Activated CD4-positive, alpha-beta T cell treated with anti-CD3 and anti-CD28 coated beads for 36 hours (primary cell): ENCODE data around the gene MTRFR. TPM values are rescaled to one million over a fixed set of nuclear protein-coding genes. Genes with fewer than 3 reads are reported as not detected.

Experiments
- ATAC-seq: fragments of 200-7000 bp; cut with Tn5 transposase; one replicate; pipeline ENCODE4 v1.10.0; 2021; ENCODE audit warnings: mild to moderate bottlenecking, moderate library complexity
- CTCF ChIA-PET: fragments of 350-600 bp; sonication (Branson Sonifier 250); formaldehyde crosslinking; loops from one replicate; lab custom pipeline; 2021; ENCODE audit warnings: antibody characterized with exemption; lab: Charles Lee
- POLR2A ChIA-PET: fragments of 350-600 bp; sonication (Branson Sonifier 250); formaldehyde crosslinking; loops from one replicate; lab custom pipeline; 2021; ENCODE audit warnings: antibody characterized with exemption, inconsistent platforms; lab: Charles Lee
- DNase-seq: peaks from one replicate; pipeline ENCODE4 v3.0.0-alpha.2; 2020
- H3K27ac Mint-ChIP-seq: one replicate; pipeline ENCODE4 v1.8.0; 2021; ENCODE audit warnings: mixed read lengths
- H3K27me3 Mint-ChIP-seq: one replicate; pipeline ENCODE4 v1.8.0; 2021; ENCODE audit warnings: mixed read lengths
- H3K36me3 Mint-ChIP-seq: one replicate; pipeline ENCODE4 v1.8.0; 2021; ENCODE audit warnings: low read depth, mixed read lengths
- H3K4me1 Mint-ChIP-seq: one replicate; pipeline ENCODE4 v1.8.0; 2021; ENCODE audit warnings: mixed read lengths
- H3K4me3 Mint-ChIP-seq: one replicate; pipeline ENCODE4 v1.8.0; 2021; ENCODE audit warnings: mild to moderate bottlenecking, moderate library complexity, mixed read lengths
- H3K9me3 Mint-ChIP-seq: one replicate; pipeline ENCODE4 v1.8.0; 2021; ENCODE audit warnings: low read depth, mixed read lengths
- intact Hi-C, 2 experiments: fragments of 100-400 bp; cut with DNase I in 1 of 2; cut with micrococcal nuclease in 1 of 2; formaldehyde crosslinking; loops; one replicate each; pipeline versions ENCODE4 v1.14.2 to v1.15.1; 2022 to 2024; cut with DNase I, micrococcal nuclease
- total RNA-seq, 2 experiments: library from RNA; stranded (reverse); gene quantifications; one replicate each; pipeline ENCODE4 v1.2.3, GENCODE V29; 2021

The MTRFR gene
- total RNA-seq, 2 experiments from 2014 or later, result 31.1 to 34.7 TPM

DNA sequence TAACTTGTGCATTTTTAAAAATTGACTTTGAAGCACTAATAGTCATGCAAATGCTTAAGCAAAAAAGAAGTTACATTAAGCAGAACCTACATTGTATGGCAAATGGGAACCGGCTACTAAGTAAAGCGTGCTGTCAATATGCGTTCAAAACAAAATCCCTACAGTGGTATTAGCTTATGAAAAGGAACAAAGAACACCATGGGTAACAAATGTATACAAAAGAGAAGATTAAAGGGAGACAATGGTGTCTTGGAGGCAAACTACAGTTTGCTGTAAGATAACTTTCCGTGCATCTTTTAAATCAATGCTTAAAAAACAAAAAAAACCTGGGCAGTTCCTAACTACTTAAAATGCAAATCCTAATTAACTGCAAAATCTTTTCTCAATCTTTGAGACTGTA is 28.0 kb downstream of the MTRFR start:
- no peaks in the 10 kb centered on the region for H3K27me3 Mint-ChIP-seq
- no peak overlapping the region for H3K4me3 Mint-ChIP-seq
- peaks cover 10% of the 10 kb centered on the region for H3K4me1 Mint-ChIP-seq
- H3K36me3 Mint-ChIP-seq, result peaks cover 28% of the 10 kb centered on the region
- ChIA-PET CTCF (interaction anchor here (1.3 kb wide), 1 partner anchor 22 kb away, joined by 3 read pairs; no protein-coding TSS in a partner anchor), POLR2A (no interaction called here)
- H3K9me3 Mint-ChIP-seq, result no peaks in the 10 kb centered on the region
- ATAC-seq (no peak), DNase-seq (no peak)
- H3K27ac Mint-ChIP-seq, result no peak overlapping the region
- intact Hi-C loops, result no loop called here

DNA sequence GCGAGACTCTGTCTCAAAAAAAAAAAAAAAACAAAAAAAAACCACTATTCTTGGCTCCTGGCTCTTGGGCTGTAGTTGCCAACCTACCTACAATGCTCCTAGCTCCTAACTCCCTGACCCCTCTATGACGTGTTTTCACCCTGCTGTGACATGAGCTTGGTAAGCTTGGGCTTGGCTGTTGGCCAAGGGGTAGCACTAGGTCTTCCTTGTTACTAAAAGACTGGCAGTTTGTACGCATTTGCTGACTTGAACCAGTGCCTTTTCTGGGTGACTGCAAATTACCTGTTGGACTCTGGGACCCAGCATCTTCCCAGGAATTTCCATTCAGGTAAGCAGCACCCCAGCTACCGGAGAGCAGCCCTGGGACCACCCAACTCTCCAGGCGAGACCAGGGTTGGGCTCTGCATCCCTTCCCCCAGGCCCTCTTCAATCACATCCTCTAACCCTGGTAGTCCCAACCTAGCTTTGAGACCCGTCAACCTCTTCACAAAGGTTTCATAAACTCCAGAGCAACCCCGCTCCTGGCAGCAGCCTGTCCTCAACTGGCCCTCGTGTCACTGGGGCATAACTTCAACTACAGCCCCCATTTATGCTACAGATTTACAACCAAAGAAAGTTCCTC is 30.1 kb downstream of the MTRFR start:
- Mint-ChIP-seq H3K27ac (no peak overlapping the region), H3K9me3 (no peaks in the 10 kb centered on the region), H3K4me3 (no peak overlapping the region), H3K36me3 (peaks cover 18% of the 10 kb centered on the region), H3K27me3 (no peaks in the 10 kb centered on the region), H3K4me1 (peaks cover 12% of the 10 kb centered on the region)
- DNase-seq (no peak), ATAC-seq (no peak)
- POLR2A ChIA-PET, result no interaction called here
- intact Hi-C loops, result no loop called here
- CTCF ChIA-PET, result interaction anchor here (0.7 kb wide), 1 partner anchor 40 kb away, joined by 7 read pairs; no protein-coding TSS in a partner anchor

DNA sequence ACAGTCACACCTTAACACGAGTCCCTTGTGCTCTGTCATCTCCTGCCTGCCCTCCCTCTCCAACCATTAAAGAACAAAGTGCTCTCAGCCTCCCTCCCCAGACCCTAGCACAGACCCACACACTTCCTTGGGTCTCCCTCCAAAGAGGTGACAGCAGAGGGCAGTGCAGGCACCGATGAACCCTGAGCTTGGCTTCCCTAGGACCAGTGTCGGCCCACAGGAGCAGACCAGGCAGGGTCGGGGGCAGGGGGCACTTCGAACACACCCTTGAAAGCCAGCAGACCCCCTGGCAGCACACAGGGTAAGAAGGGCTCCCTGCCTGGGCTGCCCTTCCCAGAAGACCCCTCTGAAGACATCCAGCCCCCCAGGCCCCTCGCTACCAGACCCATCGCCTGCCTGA is 31.4 kb downstream of the MTRFR start:
- ChIA-PET CTCF (interaction anchor here (0.6 to 1.4 kb wide), 3 partner anchors 8 to 451 kb away, joined by 3 to 4 read pairs (median 3); no protein-coding TSS in a partner anchor), POLR2A (no interaction called here)
- peak; percentile 41 for DNase-seq
- H3K9me3 Mint-ChIP-seq, result no peaks in the 10 kb centered on the region
- no peak for ATAC-seq
- H3K36me3 Mint-ChIP-seq, result peaks cover 18% of the 10 kb centered on the region
- H3K4me3 Mint-ChIP-seq, result no peak overlapping the region
- H3K4me1 Mint-ChIP-seq, result peaks cover 14% of the 10 kb centered on the region
- intact Hi-C loops, result no loop called here
- H3K27me3 Mint-ChIP-seq, result no peaks in the 10 kb centered on the region
- no peak overlapping the region for H3K27ac Mint-ChIP-seq

DNA sequence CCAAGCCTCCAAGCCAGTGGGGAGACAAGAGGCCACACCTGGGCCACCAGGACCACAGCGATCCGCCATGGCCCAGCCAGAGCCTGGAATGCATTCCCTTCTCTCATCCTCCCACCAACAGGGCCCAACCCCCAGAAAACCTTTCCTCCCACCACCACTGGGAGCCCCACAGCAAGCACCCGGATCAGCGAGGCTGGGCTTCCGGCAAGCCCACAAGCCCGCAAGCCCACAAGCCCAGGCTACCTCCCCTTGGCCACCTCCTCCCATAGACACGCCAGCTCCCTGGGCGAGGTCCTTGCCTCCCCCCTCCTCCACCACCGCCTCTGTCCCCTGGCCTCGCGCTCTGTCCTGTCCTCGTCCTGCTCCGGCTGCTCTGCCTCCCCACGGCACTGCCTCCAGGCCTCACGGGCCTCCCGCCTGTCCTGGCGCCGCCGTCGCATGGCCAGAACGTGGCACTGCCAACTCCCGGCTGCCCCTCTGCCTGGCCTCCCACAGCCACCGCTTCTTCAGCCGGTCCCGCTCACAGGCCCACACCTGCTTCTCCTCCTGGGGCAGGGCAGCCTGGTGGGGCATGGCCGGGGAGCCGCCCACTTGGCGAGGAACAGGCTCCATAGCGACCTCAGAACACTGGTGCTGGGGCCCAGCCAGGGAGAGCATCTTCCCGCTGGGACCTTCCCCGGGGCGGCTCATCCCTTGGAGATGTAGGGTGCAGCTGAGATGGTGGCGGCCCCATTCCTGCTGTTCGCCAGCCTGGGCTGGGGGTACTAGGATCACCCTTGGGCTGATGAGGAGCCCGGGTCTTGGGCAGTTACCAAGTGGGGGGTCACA is 32.8 kb downstream of the MTRFR start:
- DNase-seq (no peak), ATAC-seq (no peak)
- Mint-ChIP-seq H3K4me1 (peaks cover 20% of the 10 kb centered on the region), H3K27ac (no peak overlapping the region), H3K36me3 (peaks cover 9% of the 10 kb centered on the region), H3K9me3 (no peaks in the 10 kb centered on the region), H3K27me3 (no peaks in the 10 kb centered on the region), H3K4me3 (no peak overlapping the region)
- ChIA-PET POLR2A (no interaction called here), CTCF (interaction anchor here (1.1 kb wide), 1 partner anchor 28 kb away, joined by 5 read pairs; no protein-coding TSS in a partner anchor)
- intact Hi-C loops, result no loop called here

DNA sequence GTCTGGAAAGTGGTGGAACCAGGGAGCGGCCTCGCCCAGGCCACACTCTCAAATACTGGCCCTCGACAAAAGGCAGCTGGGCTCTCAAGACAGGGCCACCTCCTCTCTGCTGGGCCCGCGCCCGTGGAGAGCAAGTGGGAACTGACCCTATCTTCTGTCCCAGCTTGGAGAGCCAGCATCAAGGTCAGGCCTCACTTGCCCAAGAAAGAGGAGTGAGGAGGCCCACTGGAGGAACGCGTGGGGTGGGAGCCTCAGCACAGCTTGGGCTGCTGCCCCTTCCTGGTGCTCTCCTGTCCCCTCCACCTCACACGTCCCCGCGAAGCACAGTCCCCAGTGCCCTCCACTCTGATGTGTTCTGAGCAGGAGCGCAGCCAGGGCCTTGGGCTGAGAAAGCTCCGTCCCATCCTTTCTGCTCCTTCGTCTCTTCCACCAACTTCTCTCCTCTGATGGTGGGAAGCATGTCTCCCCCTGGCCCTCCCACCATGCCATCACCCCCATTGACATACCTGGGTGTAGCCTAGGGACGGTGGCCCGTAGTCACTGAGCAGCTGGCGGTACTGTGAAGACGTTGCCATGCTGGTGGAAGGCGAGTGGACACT is 33.5 kb downstream of the MTRFR start:
- H3K27ac Mint-ChIP-seq, result no peak overlapping the region
- H3K4me1 Mint-ChIP-seq, result peaks cover 20% of the 10 kb centered on the region
- no peaks in the 10 kb centered on the region for H3K9me3 Mint-ChIP-seq
- ATAC-seq, result no peak
- DNase-seq, result no peak
- H3K27me3 Mint-ChIP-seq, result no peaks in the 10 kb centered on the region
- H3K36me3 Mint-ChIP-seq, result peaks cover 9% of the 10 kb centered on the region
- ChIA-PET POLR2A (no interaction called here), CTCF (interaction anchor here (0.7 to 4.0 kb wide), 4 partner anchors 29 to 60 kb away, joined by 3 to 16 read pairs (median 4); partner anchors contain the start of genes MPHOSPH9 and MTRFR)
- intact Hi-C loops, result no loop called here
- no peak overlapping the region for H3K4me3 Mint-ChIP-seq

DNA sequence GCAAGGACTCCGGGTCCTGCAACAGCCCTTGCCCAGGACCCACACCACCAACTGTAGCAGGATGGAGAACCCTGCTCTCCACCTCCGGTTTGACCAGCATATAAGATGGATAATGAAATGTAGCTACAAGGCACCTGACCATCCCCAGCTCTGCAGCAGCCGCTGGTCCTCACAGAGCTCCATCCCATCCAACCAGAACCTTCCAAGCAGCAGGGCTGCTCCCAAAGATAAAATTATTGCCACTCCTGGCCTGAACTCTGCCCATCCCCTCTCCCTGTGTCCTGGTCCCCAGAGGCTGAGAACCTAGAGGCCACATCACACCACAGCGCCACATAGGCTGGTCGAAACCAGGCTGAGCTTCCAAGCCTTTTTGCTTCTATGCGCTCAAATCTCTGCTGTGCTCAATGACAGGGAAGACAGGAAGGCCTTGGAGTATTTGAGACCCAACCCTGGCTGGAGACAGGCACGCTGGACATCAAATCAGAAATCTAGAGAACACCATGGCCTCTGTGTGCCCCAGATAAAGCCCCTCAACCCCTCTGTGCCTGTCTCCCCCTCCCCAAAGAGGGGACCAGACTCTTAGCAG is 34.2 kb downstream of the MTRFR start:
- peaks cover 23% of the 10 kb centered on the region for H3K4me1 Mint-ChIP-seq
- no peaks in the 10 kb centered on the region for H3K27me3 Mint-ChIP-seq
- H3K36me3 Mint-ChIP-seq, result peaks cover 9% of the 10 kb centered on the region
- H3K27ac Mint-ChIP-seq, result no peak overlapping the region
- ChIA-PET POLR2A (no interaction called here), CTCF (interaction anchor here (0.5 to 4.0 kb wide), 5 partner anchors 29 to 472 kb away, joined by 3 to 16 read pairs (median 3); partner anchors contain the start of genes MPHOSPH9 and MTRFR)
- H3K4me3 Mint-ChIP-seq, result no peak overlapping the region
- intact Hi-C loops, result no loop called here
- DNase-seq, result no peak
- no peaks in the 10 kb centered on the region for H3K9me3 Mint-ChIP-seq
- no peak for ATAC-seq

DNA sequence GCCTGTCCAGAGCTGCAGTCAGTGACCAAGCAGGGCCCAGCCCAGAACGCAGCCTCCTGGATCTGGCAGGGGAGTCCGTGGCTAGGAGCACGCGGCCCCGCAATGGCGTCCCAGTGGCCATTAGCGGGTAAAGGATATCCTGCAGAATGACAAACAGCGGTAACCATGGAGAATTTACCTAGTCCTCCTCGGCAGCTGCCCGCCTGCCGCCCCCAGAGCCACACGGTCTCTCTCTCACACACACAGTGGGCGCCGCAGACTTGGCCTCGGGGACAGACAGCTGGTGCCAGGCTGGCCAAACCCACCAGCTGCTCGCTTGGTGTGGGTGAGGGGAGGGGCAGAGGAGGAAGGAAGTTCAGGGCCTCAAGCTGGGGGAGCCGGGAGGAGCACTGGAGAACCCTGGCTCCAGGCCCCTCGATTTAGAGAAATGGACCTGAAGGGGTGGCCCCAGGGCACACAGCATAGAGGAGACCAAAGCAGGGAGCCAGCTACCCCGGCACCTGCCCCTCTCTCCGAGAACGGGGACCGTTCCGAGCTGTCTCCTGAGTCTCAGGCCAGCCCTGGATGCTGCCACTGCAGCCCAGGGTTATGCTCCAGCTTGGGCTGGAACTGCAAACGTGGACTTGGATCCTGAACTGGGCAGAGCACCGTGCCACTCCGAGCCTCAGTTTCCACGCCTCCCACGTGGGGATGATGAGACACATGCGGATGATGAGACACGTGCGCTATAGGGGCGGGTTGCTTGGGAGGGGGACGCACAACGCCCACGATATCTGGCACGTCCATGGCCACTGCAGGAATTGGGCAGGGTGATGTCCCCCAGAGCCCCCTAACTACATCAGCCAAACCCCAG is 35.0 kb downstream of the MTRFR start:
- no peaks in the 10 kb centered on the region for H3K9me3 Mint-ChIP-seq
- peaks cover 6% of the 10 kb centered on the region for H3K36me3 Mint-ChIP-seq
- intact Hi-C loops, result no loop called here
- ChIA-PET CTCF (interaction anchor here (0.5 to 4.0 kb wide), 3 partner anchors 30 to 473 kb away, joined by 3 to 16 read pairs (median 3); partner anchors contain the start of genes MPHOSPH9 and MTRFR), POLR2A (interaction anchor here (0.6 to 2.5 kb wide), 2 partner anchors 35 to 107 kb away, joined by 5 to 8 read pairs; partner anchors contain the start of genes MPHOSPH9 and MTRFR)
- no peak overlapping the region for H3K27ac Mint-ChIP-seq
- DNase-seq (peak; percentile 26), ATAC-seq (no peak)
- H3K4me1 Mint-ChIP-seq, result peaks cover 23% of the 10 kb centered on the region
- H3K4me3 Mint-ChIP-seq, result peak overlapping the region; percentile 86
- no peaks in the 10 kb centered on the region for H3K27me3 Mint-ChIP-seq

DNA sequence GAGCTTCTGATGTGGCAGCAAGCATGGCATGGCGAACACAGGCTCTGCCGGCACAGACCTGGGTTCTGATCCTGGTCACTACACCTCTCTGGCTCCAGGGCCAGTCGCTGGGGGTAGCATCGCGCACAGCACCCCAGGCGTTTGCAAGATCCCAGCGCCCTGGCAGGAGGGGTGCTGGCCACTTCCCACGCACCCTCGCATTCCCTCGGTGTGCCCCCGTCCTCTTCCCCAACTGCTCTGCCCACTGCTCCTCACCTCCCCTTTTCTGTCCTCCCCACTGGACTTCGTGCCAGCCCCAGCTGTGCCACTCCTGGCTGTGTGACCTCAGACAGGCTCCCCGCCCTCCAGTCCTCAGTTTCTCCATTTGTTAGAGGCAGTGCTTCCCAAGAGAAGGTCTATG is 35.6 kb downstream of the MTRFR start:
- ChIA-PET CTCF (interaction anchor here (0.5 to 4.0 kb wide), 8 partner anchors 12 to 875 kb away, joined by 3 to 16 read pairs (median 3); partner anchors contain the start of genes MPHOSPH9 and MTRFR), POLR2A (interaction anchor here (2.5 kb wide), 1 partner anchor 36 kb away, joined by 8 read pairs; the partner anchor contains the start of genes MPHOSPH9 and MTRFR)
- H3K27me3 Mint-ChIP-seq, result no peaks in the 10 kb centered on the region
- peak overlapping the region; percentile 86 for H3K4me3 Mint-ChIP-seq
- no peak for DNase-seq
- H3K27ac Mint-ChIP-seq, result peak overlapping the region; percentile 82
- peaks cover 23% of the 10 kb centered on the region for H3K4me1 Mint-ChIP-seq
- intact Hi-C loops, result loop anchor here in 1 of 2 experiments (1.0 kb wide), 1 partner anchor 189 kb away; the partner anchor contains the start of gene SNRNP35
- H3K9me3 Mint-ChIP-seq, result no peaks in the 10 kb centered on the region
- H3K36me3 Mint-ChIP-seq, result peaks cover 6% of the 10 kb centered on the region
- no peak for ATAC-seq

DNA sequence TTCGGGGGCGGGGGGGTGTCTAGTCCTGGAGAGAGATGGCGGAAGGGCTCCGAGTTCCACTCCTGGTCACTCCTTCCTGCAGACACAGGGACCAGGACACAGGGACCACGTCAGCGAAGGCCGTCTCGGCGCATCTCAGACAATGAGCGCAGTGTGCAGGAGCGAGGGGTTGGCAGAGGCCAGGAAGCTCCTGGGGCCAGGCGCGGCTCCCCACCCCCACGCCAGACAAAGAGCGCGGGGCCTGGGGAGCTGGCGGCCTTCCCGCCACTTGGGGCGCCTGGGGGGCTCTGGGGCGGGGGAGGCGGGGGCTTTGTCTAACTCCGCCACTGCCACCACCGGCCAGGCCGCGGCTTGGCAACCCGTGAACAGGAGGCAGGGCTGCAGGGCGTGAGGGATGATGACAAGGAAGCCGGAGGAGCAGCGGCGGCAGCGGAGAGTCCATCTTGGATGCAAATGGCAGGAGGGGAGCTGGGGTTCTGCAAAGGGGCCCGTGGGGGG is 36.2 kb downstream of the MTRFR start:
- DNase-seq (peak; percentile 70), ATAC-seq (peak; percentile 30)
- Mint-ChIP-seq H3K36me3 (peaks cover 4% of the 10 kb centered on the region), H3K9me3 (no peaks in the 10 kb centered on the region), H3K27ac (peak overlapping the region; percentile 88), H3K4me1 (peaks cover 23% of the 10 kb centered on the region), H3K27me3 (no peaks in the 10 kb centered on the region), H3K4me3 (peak overlapping the region; percentile 86)
- CTCF ChIA-PET, result interaction anchor here (0.5 to 4.0 kb wide), 11 partner anchors 13 to 876 kb away, joined by 3 to 16 read pairs (median 4); partner anchors contain the start of genes MPHOSPH9 and MTRFR
- POLR2A ChIA-PET, result interaction anchor here (2.5 kb wide), 1 partner anchor 37 kb away, joined by 8 read pairs; the partner anchor contains the start of genes MPHOSPH9 and MTRFR
- intact Hi-C loops, result loop anchor here in 1 of 2 experiments (1.0 kb wide), 1 partner anchor 189 kb away; the partner anchor contains the start of gene SNRNP35
